Bronchial epithelial cell (primary cell): Measurements from ENCODE around the gene RUNX1. TPM values are rescaled to one million over a fixed set of nuclear protein-coding genes. Genes with fewer than 3 reads are reported as not detected.

Experiments
- DNase-seq: peaks from one replicate; pipeline ENCODE4 v3.0.0-alpha.2; 2010; ENCODE audit warnings: low read depth
- FAIRE-seq: peaks from 2 replicates; lab custom pipeline; 2011; peaks lifted over from hg19 to GRCh38; lab: Jason Lieb, UNC
- H3K27me3 ChIP-seq: 2 replicates; pipeline ENCODE4 v1.5.1; 2011; ENCODE audit warnings: low read length; ENCODE audit not compliant: control insufficient read depth, insufficient read depth
- H3K36me3 ChIP-seq: 2 replicates; pipeline ENCODE4 v1.5.1; 2011; ENCODE audit warnings: low read length; ENCODE audit not compliant: control insufficient read depth, insufficient read depth
- H3K4me3 ChIP-seq: 2 replicates; pipeline ENCODE4 v1.5.1; 2011; ENCODE audit warnings: mild to moderate bottlenecking, low read depth, low read length, control low read depth
- CTCF ChIP-seq: IDR thresholded peaks from 2 replicates; pipeline ENCODE4 v1.5.1; 2011; ENCODE audit warnings: mild to moderate bottlenecking, moderate library complexity, low read length, control low read depth, inconsistent platforms; ENCODE audit not compliant: insufficient read depth, severe bottlenecking
- total RNA-seq: library from RNA; depleted of rRNA; stranded (reverse); fragments of >200 nt; gene quantifications from 2 replicates; pipeline ENCODE4 v1.2.1, GENCODE V29; 2014

The RUNX1 gene
- total RNA-seq, 1 donor from 2014 or later, result 11.8 TPM

- H3K36me3 ChIP-seq, result no peaks in the 10 kb centered on the region
- H3K27me3 ChIP-seq, result no peaks in the 10 kb centered on the region
- H3K4me3 ChIP-seq, result no peak overlapping the region
- TF ChIP-seq CTCF, result no peak
- no peak for DNase-seq
- FAIRE-seq, result no peak
Observed at GRCh38 chr21:34892209-34892608, 156.9 kb downstream of the RUNX1 start.

- FAIRE-seq (no peak), DNase-seq (no peak)
- no peak for TF ChIP-seq CTCF
- no peaks in the 10 kb centered on the region for H3K27me3 ChIP-seq
- peak overlapping the region; percentile 73 for H3K4me3 ChIP-seq
- H3K36me3 ChIP-seq, result no peaks in the 10 kb centered on the region
Observed at GRCh38 chr21:34891613-34891943, 157.5 kb downstream of the RUNX1 start.

GRCh38 chr21:34890724-34891612, 158.1 kb downstream of the RUNX1 start:
- DNase-seq (peak; percentile 17), FAIRE-seq (no peak)
- peak overlapping the region; percentile 73 for H3K4me3 ChIP-seq
- H3K27me3 ChIP-seq, result no peaks in the 10 kb centered on the region
- peak; percentile 13 for TF ChIP-seq CTCF
- no peaks in the 10 kb centered on the region for H3K36me3 ChIP-seq

- DNase-seq, result no peak
- Histone ChIP-seq H3K4me3 (peak overlapping the region; percentile 73), H3K27me3 (no peaks in the 10 kb centered on the region), H3K36me3 (no peaks in the 10 kb centered on the region)
- TF ChIP-seq CTCF, result no peak
- FAIRE-seq, result no peak
Observed at GRCh38 chr21:34890470-34890723, 158.7 kb downstream of the RUNX1 start.

- Histone ChIP-seq H3K36me3 (no peaks in the 10 kb centered on the region), H3K27me3 (no peaks in the 10 kb centered on the region), H3K4me3 (peak overlapping the region; percentile 73)
- peak; percentile 55 for DNase-seq
- FAIRE-seq, result no peak
- peak; percentile 69 for TF ChIP-seq CTCF
Observed at GRCh38 chr21:34889676-34890469, 159.2 kb downstream of the RUNX1 start.
